ENCODE measurements around the gene PLEKHH2. TPM values are rescaled to one million over a fixed set of nuclear protein-coding genes. Genes with fewer than 3 reads are reported as not detected.

The PLEKHH2 gene
- total RNA-seq, 4 donors from 2014 or later = 47.1 to 124 (median 74.8) TPM

DNA sequence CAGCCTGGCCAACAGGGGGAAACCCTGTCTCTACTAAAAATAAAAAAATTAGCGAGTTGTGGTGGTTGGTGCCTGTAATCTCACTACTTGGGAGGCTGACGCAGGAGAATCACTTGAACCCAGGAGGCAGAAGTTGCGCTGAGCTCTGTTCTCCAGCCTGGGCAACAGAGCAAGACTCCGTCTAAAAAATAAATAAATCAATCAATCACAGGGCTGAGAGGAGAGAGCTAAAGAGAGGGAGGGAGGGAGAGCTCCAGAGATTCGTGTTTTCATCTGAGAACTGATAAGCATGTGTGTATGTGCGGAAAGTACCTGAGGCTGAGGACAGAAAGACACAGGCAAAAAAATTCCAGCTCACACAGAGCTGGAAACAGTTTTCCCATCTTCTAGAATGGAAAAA is 99.6 kb downstream of the PLEKHH2 start:
- no peaks in the 10 kb centered on the region for H3K9me3 ChIP-seq
- peak overlapping the region; percentile 72 to 85 for H3K27ac ChIP-seq
- no peak for DNase-seq
- TF ChIP-seq CTCF (IDR thresholded peaks at IDR 0.05) (no peak), POLR2A (IDR thresholded peaks at IDR 0.05) (no peak)
- no peak overlapping the region for H3K4me3 ChIP-seq
- H3K36me3 ChIP-seq = no peaks in the 10 kb centered on the region
- H3K4me1 ChIP-seq = no peaks in the 10 kb centered on the region
- intact Hi-C loops (cut with DNase I; ENCODE audit: low total_unique reads) = no loop called here
- no peaks in the 10 kb centered on the region for H3K27me3 ChIP-seq

- intact Hi-C loops (cut with DNase I; ENCODE audit: low total_unique reads) = no loop called here
- Histone ChIP-seq H3K9me3 (no peaks in the 10 kb centered on the region), H3K27me3 (no peaks in the 10 kb centered on the region), H3K36me3 (no peaks in the 10 kb centered on the region), H3K27ac (peak overlapping the region; percentile 72 to 85), H3K4me3 (no peak overlapping the region), H3K4me1 (no peaks in the 10 kb centered on the region)
- no peak for TF ChIP-seq POLR2A (IDR thresholded peaks at IDR 0.05)
- no peak for TF ChIP-seq CTCF (IDR thresholded peaks at IDR 0.05)
- DNase-seq = peak; percentile 67 to 80
Measured at GRCh38 chr2:43737097-43737854, 100.2 kb downstream of the PLEKHH2 start.

GRCh38 chr2:43737855-43738254 is 100.8 kb downstream of the PLEKHH2 start:
- H3K4me1 ChIP-seq = no peaks in the 10 kb centered on the region
- DNase-seq = no peak
- no peaks in the 10 kb centered on the region for H3K36me3 ChIP-seq
- intact Hi-C loops (cut with DNase I; ENCODE audit: low total_unique reads) = no loop called here
- TF ChIP-seq CTCF (IDR thresholded peaks at IDR 0.05) (no peak), POLR2A (IDR thresholded peaks at IDR 0.05) (no peak)
- peak overlapping the region; percentile 72 to 85 for H3K27ac ChIP-seq
- H3K27me3 ChIP-seq = no peaks in the 10 kb centered on the region
- no peaks in the 10 kb centered on the region for H3K9me3 ChIP-seq
- H3K4me3 ChIP-seq = no peak overlapping the region

- no peak for DNase-seq
- Histone ChIP-seq H3K4me3 (no peak overlapping the region), H3K36me3 (no peaks in the 10 kb centered on the region), H3K4me1 (no peaks in the 10 kb centered on the region), H3K9me3 (no peaks in the 10 kb centered on the region), H3K27me3 (no peaks in the 10 kb centered on the region), H3K27ac (peak overlapping the region in 1 of 2 donors; percentile 85)
- intact Hi-C loops (cut with DNase I; ENCODE audit: low total_unique reads) = no loop called here
- TF ChIP-seq CTCF (IDR thresholded peaks at IDR 0.05) (no peak), POLR2A (IDR thresholded peaks at IDR 0.05) (no peak)
Measured at GRCh38 chr2:43738257-43738656, 101.2 kb downstream of the PLEKHH2 start.

GRCh38 chr2:43743706-43744105 is 106.6 kb downstream of the PLEKHH2 start:
- H3K27ac ChIP-seq = peak overlapping the region in 1 of 2 donors; percentile 85
- no peaks in the 10 kb centered on the region for H3K27me3 ChIP-seq
- TF ChIP-seq POLR2A (IDR thresholded peaks at IDR 0.05) = no peak
- TF ChIP-seq CTCF (IDR thresholded peaks at IDR 0.05) = no peak
- intact Hi-C loops (cut with DNase I; ENCODE audit: low total_unique reads) = no loop called here
- H3K4me3 ChIP-seq = no peak overlapping the region
- no peaks in the 10 kb centered on the region for H3K36me3 ChIP-seq
- no peak for DNase-seq
- no peaks in the 10 kb centered on the region for H3K9me3 ChIP-seq
- H3K4me1 ChIP-seq = no peaks in the 10 kb centered on the region
